GM11168 (cell line): ENCODE data around the gene PFN3.

Experiments
- in situ Hi-C: fragments of 300-500 bp; cut with MboI; formaldehyde crosslinking; loops from one replicate; pipeline ENCODE4 v1.12.0; 2022; ENCODE audit warnings: low sequenced_read_pairs; ENCODE audit not compliant: unreplicated experiment

The PFN3 gene

GRCh38 chr5:177439518-177440053, 39.1 kb upstream of the PFN3 start:
- in situ Hi-C loops: no loop called here

- in situ Hi-C loops: no loop called here
Observed at GRCh38 chr5:177438468-177438867, 38.0 kb upstream of the PFN3 start.

GRCh38 chr5:177437623-177438022, 37.2 kb upstream of the PFN3 start:
- in situ Hi-C loops: no loop called here

GRCh38 chr5:177435847-177436536, 35.5 kb upstream of the PFN3 start:
- in situ Hi-C loops: no loop called here

- in situ Hi-C loops: no loop called here
Observed at GRCh38 chr5:177434942-177435738, 34.7 kb upstream of the PFN3 start.

GRCh38 chr5:177434437-177434836, 34.0 kb upstream of the PFN3 start:
- in situ Hi-C loops: no loop called here

GRCh38 chr5:177433658-177434217, 33.3 kb upstream of the PFN3 start:
- in situ Hi-C loops: no loop called here

- in situ Hi-C loops: no loop called here
Observed at GRCh38 chr5:177432839-177433657, 32.6 kb upstream of the PFN3 start.

GRCh38 chr5:177432143-177432838, 31.8 kb upstream of the PFN3 start:
- in situ Hi-C loops: no loop called here

GRCh38 chr5:177431317-177432142, 31.1 kb upstream of the PFN3 start:
- in situ Hi-C loops: no loop called here

GRCh38 chr5:177430972-177431316, 30.5 kb upstream of the PFN3 start:
- in situ Hi-C loops: no loop called here

- in situ Hi-C loops: no loop called here
Observed at GRCh38 chr5:177430140-177430951, 29.9 kb upstream of the PFN3 start.

- in situ Hi-C loops: no loop called here
Observed at GRCh38 chr5:177429248-177430040, 29.0 kb upstream of the PFN3 start.

- in situ Hi-C loops: no loop called here
Observed at GRCh38 chr5:177428574-177429217, 28.2 kb upstream of the PFN3 start.

GRCh38 chr5:177427919-177428573, 27.6 kb upstream of the PFN3 start:
- in situ Hi-C loops: no loop called here

- in situ Hi-C loops: no loop called here
Observed at GRCh38 chr5:177427211-177427822, 26.9 kb upstream of the PFN3 start.
